K562 (cell line): Measurements from ENCODE around the gene SLC43A2. TPM values are rescaled to one million over a fixed set of nuclear protein-coding genes. Genes with fewer than 3 reads are reported as not detected.

Experiments used
- ATAC-seq: fragments of 200-7000 bp; cut with Tn5 transposase; 3 replicates; pipeline ENCODE4 v1.9.1; 2020; ENCODE audit warnings: moderate library complexity
- BruUV-seq: library from RNA; stranded (reverse); fragments of 400-500 nt; replicated peaks from 2 replicates; lab custom pipeline; 2021; lab: Mats Ljungman, UMichigan
- CTCF ChIA-PET: fragments of 300-600 bp; formaldehyde crosslinking; extraction: SDS; loops from one replicate; lab custom pipeline; 2021; ENCODE audit warnings: low intra/inter-chr PET ratio; lab: Yijun Ruan, JAX
- POLR2A ChIA-PET: fragments of 300-600, 350-650 bp; sonication (Branson Sonifier 250); formaldehyde crosslinking; extraction: SDS; loops from one replicate; lab custom pipeline; 2021; ENCODE audit warnings: antibody characterized with exemption, inconsistent platforms; lab: Yijun Ruan, JAX
- DNase-seq, 4 experiments: peaks; one replicate each; pipeline versions ENCODE4 v3.0.0 to v3.0.0-alpha.2; 2011 to 2018; ENCODE audit warnings: low spot score in 3 of 4, mixed read lengths in 3 of 4; ENCODE audit errors: extremely low read depth in 1 of 4
- FAIRE-seq: peaks from 2 replicates; lab custom pipeline; 2011; peaks lifted over from hg19 to GRCh38; lab: Jason Lieb, UNC
- H2AFZ ChIP-seq: 2 replicates; pipeline ENCODE4 v1.6.0; 2011; ENCODE audit warnings: low read depth, low read length, control low read depth, inconsistent platforms
- H3K27ac ChIP-seq: fragments of 200-600 bp; 3 replicates; pipeline ENCODE4 v1.8.0; 2011; ENCODE audit warnings: low read depth, mild to moderate bottlenecking, control low read depth, inconsistent platforms, low read length, moderate library complexity, mixed read lengths; ENCODE audit errors: extremely low read depth
- H3K27me3 ChIP-seq, 2 experiments: fragments of 300-600 bp in 1 of 2; 2 replicates in 1 of 2; 3 replicates in 1 of 2; pipeline versions ENCODE4 v1.6.0 to v1.8.0; 2011; ENCODE audit warnings: inconsistent platforms in 2 of 2, low read length in 2 of 2, mild to moderate bottlenecking in 1 of 2, mixed read lengths in 1 of 2, moderate library complexity in 1 of 2; ENCODE audit not compliant: control insufficient read depth in 2 of 2, insufficient read depth in 2 of 2
- H3K36me3 ChIP-seq: fragments of 300-600 bp; 3 replicates; pipeline ENCODE4 v1.8.0; 2011; ENCODE audit warnings: mild to moderate bottlenecking, low read length, inconsistent platforms; ENCODE audit not compliant: control insufficient read depth, insufficient read depth
- H3K4me1 ChIP-seq, 2 experiments: fragments of 200-600 bp in 1 of 2; replicated peaks in 1 of 2; 2 replicates in 1 of 2; 3 replicates in 1 of 2; pipeline versions ENCODE4 v1.5.1 to v1.8.0; 2011; ENCODE audit warnings: inconsistent platforms in 2 of 2, low read length in 2 of 2, mild to moderate bottlenecking in 1 of 2, mixed read lengths in 1 of 2, moderate library complexity in 1 of 2; ENCODE audit not compliant: control insufficient read depth in 2 of 2, insufficient read depth in 2 of 2
- H3K4me2 ChIP-seq: 2 replicates; pipeline ENCODE4 v1.6.1; 2011; ENCODE audit warnings: low read length, control low read depth, inconsistent platforms, mixed read lengths; ENCODE audit not compliant: insufficient read depth
- H3K4me3 ChIP-seq: fragments of 200-600 bp; sonication (generic), shearing (Covaris generic); 2 replicates; pipeline ENCODE4 v1.5.1; 2016; ENCODE audit warnings: control low read depth, inconsistent platforms
- H3K79me2 ChIP-seq: fragments of 200-600 bp; 3 replicates; pipeline ENCODE4 v1.8.0; 2011; ENCODE audit warnings: low read length, inconsistent platforms; ENCODE audit not compliant: control insufficient read depth, insufficient read depth
- H3K9ac ChIP-seq, 2 experiments: 2 replicates each; pipeline versions ENCODE4 v1.6.0 to v1.6.1; 2011; ENCODE audit warnings: low read depth in 2 of 2, low read length in 2 of 2, control low read depth in 1 of 2, inconsistent platforms in 1 of 2, mild to moderate bottlenecking in 1 of 2, mixed read lengths in 1 of 2; ENCODE audit not compliant: insufficient read depth in 1 of 2
- H3K9me1 ChIP-seq: one replicate; pipeline ENCODE4 v1.6.0; 2011; ENCODE audit warnings: inconsistent platforms, mild to moderate bottlenecking, low read length, moderate library complexity; ENCODE audit not compliant: control insufficient read depth, insufficient read depth
- H3K9me3 ChIP-seq: replicated peaks from 2 replicates; pipeline ENCODE4 v1.5.1; 2011; ENCODE audit warnings: low read depth, low read length, inconsistent platforms; ENCODE audit not compliant: control insufficient read depth, insufficient read depth
- H4K20me1 ChIP-seq: replicated peaks from 2 replicates; pipeline ENCODE4 v1.6.1; 2011; ENCODE audit warnings: low read length, inconsistent platforms, mixed read lengths; ENCODE audit not compliant: control insufficient read depth, insufficient read depth
- BHLHE40 ChIP-seq: IDR thresholded peaks from 2 replicates; pipeline ENCODE4 v1.6.1; 2011; ENCODE audit warnings: low read length, improper control_type of control experiment
- CREBBP ChIP-seq: IDR thresholded peaks from one replicate; pipeline ENCODE4 v1.6.1; 2012; ENCODE audit warnings: low read depth, mild to moderate bottlenecking, control low read depth, inconsistent platforms, low read length
- EWSR1 ChIP-seq: fragments of 450-650 bp; IDR thresholded peaks from 2 replicates; pipeline ENCODE4 v1.6.1; 2018; ENCODE audit warnings: borderline replicate concordance, mild to moderate bottlenecking, low read depth, moderate library complexity; ENCODE audit not compliant: partially characterized antibody
- FOXP1 ChIP-seq: sonication (generic); formaldehyde crosslinking; IDR thresholded peaks from 2 replicates; pipeline ENCODE4 v1.8.0; 2022; ENCODE audit warnings: mild to moderate bottlenecking, missing genetic modification reagents
- MAFF ChIP-seq: IDR thresholded peaks from 2 replicates; pipeline ENCODE4 v1.6.1; 2012; ENCODE audit warnings: low read length, improper control_type of control experiment
- MXD1 ChIP-seq: fragments of 250-450 bp; sonication (Bioruptor Pico); IDR thresholded peaks from 2 replicates; pipeline ENCODE4 v1.8.0; 2021; ENCODE audit warnings: borderline replicate concordance, mild to moderate bottlenecking, moderate library complexity; ENCODE audit not compliant: poor library complexity, severe bottlenecking
- MYC ChIP-seq, 2 experiments: fragments of 250-450 bp in 1 of 2; sonication (Bioruptor Pico) in 1 of 2; IDR thresholded peaks; 2 replicates each; pipeline versions ENCODE4 v1.5.1 to v1.6.1; 2012 to 2021; ENCODE audit warnings: low read depth in 2 of 2, borderline replicate concordance in 1 of 2, improper control_type of control experiment in 1 of 2, low read length in 1 of 2, mild to moderate bottlenecking in 1 of 2, moderate library complexity in 1 of 2
- SLC30A9 ChIP-seq: fragments of 250-450 bp; sonication (Bioruptor Pico); IDR thresholded peaks from 2 replicates; pipeline ENCODE4 v1.8.0; 2022; ENCODE audit warnings: mild to moderate bottlenecking, moderate library complexity
- XRCC3 ChIP-seq: fragments of 450-650 bp; IDR thresholded peaks from 2 replicates; pipeline ENCODE4 v1.6.1; 2017; ENCODE audit warnings: mild to moderate bottlenecking, moderate library complexity
- XRCC5 ChIP-seq: fragments of 200-400 bp; formaldehyde crosslinking; IDR thresholded peaks from 2 replicates; pipeline ENCODE4 v1.6.1; 2017; ENCODE audit warnings: low read depth, mild to moderate bottlenecking, low read length
- ZC3H4 ChIP-seq: sonication (generic); formaldehyde crosslinking; IDR thresholded peaks from 2 replicates; pipeline ENCODE4 v1.9.0; 2021; ENCODE audit warnings: missing genetic modification reagents, borderline replicate concordance
- ZNF121 ChIP-seq: sonication (generic); formaldehyde crosslinking; conservative IDR thresholded peaks from 2 replicates; pipeline ENCODE4 v1.8.0; 2022; ENCODE audit warnings: missing genetic modification reagents
- ZNF197 ChIP-seq: fragments of 200-800 bp; sonication (Bioruptor generic); IDR thresholded peaks from 2 replicates; pipeline ENCODE4 v1.6.1; 2016; ENCODE audit warnings: low read depth, missing genetic modification characterization, missing compliant biosample characterization
- ZNF384 ChIP-seq: IDR thresholded peaks from 2 replicates; pipeline ENCODE4 v1.6.1; 2012; ENCODE audit warnings: low read depth, low read length, improper control_type of control experiment
- WGBS: fragments of 100-300 bp; shearing (Covaris generic); methylation state at CpG from one replicate; pipeline ENCODE4 v1.1.6; 2016; ENCODE audit warnings: low coverage, mixed read lengths; ENCODE audit not compliant: insufficient coverage; ENCODE audit errors: missing lambda C conversion rate; 5-methylcytosine and 5-hydroxymethylcytosine counted together
- in situ Hi-C: fragments of 300-500 bp; cut with MboI; formaldehyde crosslinking; loops from 4 replicates; pipeline ENCODE4 v1.15.0; 2018; ENCODE audit warnings: inconsistent platforms, mixed read lengths
- intact Hi-C: fragments of 100-400 bp; cut with micrococcal nuclease; formaldehyde crosslinking; loops from 2 replicates; pipeline ENCODE4 v1.14.2; 2022
- polyA plus RNA-seq, 8 experiments: library from polyadenylated mRNA; depleted of rRNA in 4 of 8; stranded (reverse) in 5 of 8; unstranded in 3 of 8; fragments of >200 nt; fragmentation: Nextera tagmentation in 2 of 8; fragmentation: Illumina TruSeq in 1 of 8; extraction: Ambion mirVana in 2 of 8; extraction: Trizol in 1 of 8; gene quantifications; 2 replicates each; pipeline versions ENCODE4 v1.2.1 to v1.2.3, GENCODE V29; 2011 to 2014; ENCODE audit warnings: inconsistent platforms in 1 of 8, missing spikeins in 1 of 8
- total RNA-seq, 7 experiments: library from RNA; depleted of rRNA in 6 of 7; stranded (reverse); fragments of >200 nt in 6 of 7; fragmentation: Illumina TruSeq in 2 of 7; extraction: Trizol in 2 of 7; gene quantifications; 2 replicates each; pipeline versions ENCODE4 v1.2.1 to v1.2.3, GENCODE V29; 2011 to 2021; ENCODE audit warnings: low replicate concordance in 1 of 7
- TF ChIP-seq, protein P1 (sequence below): fragments of 250-450 bp; sonication (Bioruptor Pico); IDR thresholded peaks from 2 replicates; pipeline ENCODE4 v1.5.0; 2020; ENCODE audit warnings: mild to moderate bottlenecking, borderline replicate concordance

The SLC43A2 gene
- total and polyA plus RNA-seq, 9 of the 15 experiments (the other 6 are each of a cell fraction or from before 2014, with no cell fraction given): 0.03 to 10.2 (median 3.6) TPM

GRCh38 chr17:1521086-1521640, 107.5 kb downstream of the SLC43A2 start:
- WGBS: 92% methylated on average over 10 of the region's 10 CpGs
- POLR2A ChIA-PET: interaction anchor here (0.6 to 0.7 kb wide), 3 partner anchors 30 to 77 kb away, joined by 3 read pairs; no protein-coding TSS in a partner anchor
- CTCF ChIA-PET: no interaction called here
- intact Hi-C loops (no loop called here), in situ Hi-C loops (no loop called here)
- TF ChIP-seq SLC30A9: no peak
- no peak for TF ChIP-seq BHLHE40
- TF ChIP-seq ZC3H4 (CRISPR knock-in tag): no peak
- TF ChIP-seq MYC (IDR thresholded peaks at IDR 0.05; ENCODE audit: low read depth, low read length): no peak
- TF ChIP-seq MYC (CRISPR knock-in tag; IDR thresholded peaks at IDR 0.05; ENCODE audit: borderline replicate concordance, low read depth): no peak
- TF ChIP-seq, protein P1, sequence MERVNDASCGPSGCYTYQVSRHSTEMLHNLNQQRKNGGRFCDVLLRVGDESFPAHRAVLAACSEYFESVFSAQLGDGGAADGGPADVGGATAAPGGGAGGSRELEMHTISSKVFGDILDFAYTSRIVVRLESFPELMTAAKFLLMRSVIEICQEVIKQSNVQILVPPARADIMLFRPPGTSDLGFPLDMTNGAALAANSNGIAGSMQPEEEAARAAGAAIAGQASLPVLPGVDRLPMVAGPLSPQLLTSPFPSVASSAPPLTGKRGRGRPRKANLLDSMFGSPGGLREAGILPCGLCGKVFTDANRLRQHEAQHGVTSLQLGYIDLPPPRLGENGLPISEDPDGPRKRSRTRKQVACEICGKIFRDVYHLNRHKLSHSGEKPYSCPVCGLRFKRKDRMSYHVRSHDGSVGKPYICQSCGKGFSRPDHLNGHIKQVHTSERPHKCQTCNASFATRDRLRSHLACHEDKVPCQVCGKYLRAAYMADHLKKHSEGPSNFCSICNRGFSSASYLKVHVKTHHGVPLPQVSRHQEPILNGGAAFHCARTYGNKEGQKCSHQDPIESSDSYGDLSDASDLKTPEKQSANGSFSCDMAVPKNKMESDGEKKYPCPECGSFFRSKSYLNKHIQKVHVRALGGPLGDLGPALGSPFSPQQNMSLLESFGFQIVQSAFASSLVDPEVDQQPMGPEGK (CRISPR knock-in tag): no peak
- no peak for TF ChIP-seq MAFF
- TF ChIP-seq EWSR1: no peak
- TF ChIP-seq FOXP1: no peak
- TF ChIP-seq ZNF384: no peak
- no peak for TF ChIP-seq XRCC5
- TF ChIP-seq CREBBP: no peak
- no peak for TF ChIP-seq ZNF121
- no peak for TF ChIP-seq MXD1 (CRISPR knock-in tag)
- TF ChIP-seq ZNF197 (CRISPR knock-in tag): no peak
- TF ChIP-seq XRCC3: no peak
- Histone ChIP-seq H3K27ac (no peak overlapping the region), H4K20me1 (no peaks in the 10 kb centered on the region), H3K4me3 (no peak overlapping the region), H2AFZ (no peak overlapping the region), H3K9me3 (no peaks in the 10 kb centered on the region), H3K79me2 (peaks cover 14% of the 10 kb centered on the region), H3K9ac (no peak overlapping the region), H3K36me3 (peaks cover 26% of the 10 kb centered on the region; the same call in 1 of the 3 replicates), H3K9me1 (no peaks in the 10 kb centered on the region), H3K27me3 (no peaks in the 10 kb centered on the region), H3K4me1 (peaks cover 3 to 4% of the 10 kb centered on the region in 2 experiments; a peak in 3 of 5 replicates), H3K4me2 (no peak overlapping the region)
- ATAC-seq (no peak), FAIRE-seq (no peak), DNase-seq (no peak)
- BruUV-seq: no TSS peak
